GM19025 (cell line): ENCODE data around the gene RIMKLA.
A peak's percentile ranks its signal among the peaks of the same experiment; 100 is the strongest.

ENCODE experiments used
- ATAC-seq: cut with Tn5 transposase; IDR thresholded peaks from one replicate; pipeline ENCODE4 v1.9.1; 2021; ENCODE audit warnings: mild to moderate bottlenecking, low read depth, moderate library complexity; ENCODE audit not compliant: unreplicated experiment

The RIMKLA gene

DNA sequence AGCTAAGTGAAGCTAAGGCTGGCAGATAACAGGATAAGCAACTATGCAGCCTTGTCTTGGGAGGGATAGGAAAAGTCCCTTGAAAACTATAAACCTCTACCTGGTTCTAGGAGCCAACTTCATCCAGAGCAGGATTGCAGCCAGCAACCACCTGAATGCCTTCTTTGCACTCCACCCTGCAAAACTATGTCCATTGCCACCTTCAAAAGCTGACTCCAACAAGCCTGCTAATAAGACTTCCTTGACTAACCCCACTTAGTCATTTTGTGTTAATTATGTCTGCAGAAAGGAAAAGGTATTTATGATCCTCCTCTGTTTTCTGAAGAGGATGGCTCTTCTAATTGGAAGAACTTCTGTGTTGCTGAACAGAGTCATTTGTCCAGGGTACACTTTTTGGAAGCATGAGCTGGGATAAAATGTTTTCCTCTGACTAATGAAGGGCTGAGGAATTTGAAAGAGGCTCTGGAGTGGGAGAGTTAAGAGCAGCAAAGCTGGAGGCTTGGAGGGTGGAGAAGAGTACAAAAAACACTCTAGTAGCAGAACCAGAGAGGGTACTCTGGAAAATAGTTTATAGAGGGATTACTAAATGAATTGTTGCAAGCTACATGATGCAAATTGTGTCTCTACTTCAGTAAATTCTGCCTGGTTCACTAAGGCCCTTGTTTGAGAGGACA is 9.6 kb upstream of the RIMKLA start:
- ATAC-seq, result no peak

DNA sequence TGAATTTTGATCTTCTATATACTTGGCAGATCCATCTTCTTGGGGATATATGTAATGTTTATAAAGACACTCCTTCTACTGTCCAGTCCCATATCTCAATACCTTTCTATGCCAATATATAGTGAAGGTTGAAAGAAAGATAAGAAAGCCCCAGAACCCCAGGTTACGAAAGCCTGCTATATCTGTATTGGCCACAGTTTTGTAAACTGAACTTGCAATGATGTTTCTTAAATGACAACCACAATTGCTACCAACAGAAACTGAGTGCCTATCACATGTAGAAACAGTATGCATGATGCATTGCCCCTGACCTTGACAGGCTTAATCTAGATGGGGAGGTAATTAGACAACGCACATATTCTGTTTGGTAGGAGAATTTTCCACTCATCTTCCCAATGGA is 7.8 kb upstream of the RIMKLA start:
- no peak for ATAC-seq

DNA sequence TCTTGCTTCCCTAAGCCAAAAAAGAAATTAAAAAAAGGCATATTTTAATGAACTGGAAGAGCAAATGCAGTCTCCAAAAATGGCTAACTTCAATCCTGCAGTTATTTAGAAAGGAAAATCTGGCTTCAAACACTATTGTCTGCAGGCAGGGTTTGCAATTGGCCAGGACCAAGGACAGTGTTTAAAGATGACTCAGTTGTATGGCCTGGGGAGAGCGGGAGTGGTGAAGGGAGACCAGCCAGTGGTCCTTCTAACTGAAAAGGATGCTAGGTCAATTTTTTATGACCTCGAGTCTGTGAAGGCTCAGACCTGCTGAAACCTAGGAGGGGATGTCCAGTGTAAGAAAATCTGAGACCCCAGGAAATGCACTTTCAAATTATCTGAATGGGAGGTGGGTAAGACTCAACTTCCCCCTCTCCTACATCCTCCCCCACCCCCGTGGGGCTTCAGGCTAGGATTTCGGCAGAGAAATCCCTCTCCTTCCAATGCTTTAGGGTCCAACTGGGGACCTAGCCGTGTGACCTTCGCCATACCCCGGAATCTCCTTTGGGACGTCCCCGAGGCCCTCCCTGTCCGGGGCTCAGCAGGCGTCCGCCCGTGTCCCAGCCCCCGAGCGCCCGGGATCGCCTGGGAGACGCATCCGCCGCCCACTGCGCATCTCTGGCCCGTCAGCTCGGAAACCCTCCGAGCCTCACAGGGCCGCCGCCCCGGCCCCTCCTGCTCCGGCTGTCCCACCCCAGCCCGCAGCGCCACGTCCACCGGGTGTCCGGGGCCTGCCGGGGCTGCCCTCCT is 602 bp upstream of the RIMKLA start:
- ATAC-seq, result peak; percentile 39

DNA sequence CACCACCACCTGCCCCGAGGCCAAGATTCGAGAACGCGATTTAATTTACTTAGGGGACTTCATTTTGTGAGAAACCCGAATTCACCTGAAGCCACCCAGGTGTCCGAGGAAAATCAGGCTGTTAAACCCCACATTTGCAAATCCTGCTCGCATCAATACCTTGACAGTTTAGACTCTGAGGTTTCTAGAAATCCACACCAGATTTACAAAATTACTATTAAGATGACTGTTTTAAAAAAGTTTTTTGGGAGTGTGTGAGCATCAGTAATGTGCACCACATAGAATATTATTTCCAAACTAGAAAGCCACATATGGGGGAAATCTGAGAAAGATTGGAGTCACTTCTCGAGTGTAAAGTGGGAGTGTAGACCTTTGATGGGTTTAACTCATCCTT is 685 bp downstream of the RIMKLA start:
- no peak for ATAC-seq

DNA sequence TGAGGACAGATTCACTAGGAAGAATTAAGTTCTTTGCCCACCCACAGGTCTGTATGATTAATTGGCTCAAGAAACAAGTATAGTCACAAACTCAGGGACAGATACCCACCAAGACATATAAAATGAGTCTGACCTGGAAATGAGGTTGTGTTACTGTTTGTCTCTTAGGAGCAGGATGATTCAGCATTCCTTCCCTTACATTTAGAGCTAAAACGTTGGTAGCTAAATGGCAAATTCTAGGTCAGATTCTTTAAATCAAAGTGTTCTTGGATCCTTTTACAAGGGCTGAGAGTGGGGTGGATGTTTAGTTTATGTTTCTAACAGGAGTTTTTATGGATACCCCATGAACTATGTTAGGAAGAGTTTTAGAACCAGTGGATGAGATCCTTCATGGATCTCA is 4.7 kb downstream of the RIMKLA start:
- ATAC-seq, result no peak

DNA sequence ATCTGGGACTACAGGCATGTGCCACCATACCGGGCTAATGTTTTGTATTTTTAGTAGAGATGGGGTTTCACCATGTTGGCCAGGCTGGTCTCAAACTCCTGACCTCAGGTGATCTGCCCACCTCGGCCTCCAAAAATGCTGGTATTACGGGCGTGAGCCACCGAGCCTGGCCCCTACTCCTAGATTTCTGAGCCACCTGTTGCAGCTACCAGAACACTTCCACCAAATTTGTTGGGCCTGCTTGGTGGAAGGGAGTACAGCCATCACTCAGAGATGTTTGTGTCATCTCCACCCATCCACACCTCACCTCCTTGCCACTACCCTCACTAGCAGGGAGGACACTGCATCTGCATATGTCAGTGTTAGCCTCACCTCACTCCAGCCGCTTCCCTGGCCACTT is 5.5 kb downstream of the RIMKLA start:
- ATAC-seq, result no peak

DNA sequence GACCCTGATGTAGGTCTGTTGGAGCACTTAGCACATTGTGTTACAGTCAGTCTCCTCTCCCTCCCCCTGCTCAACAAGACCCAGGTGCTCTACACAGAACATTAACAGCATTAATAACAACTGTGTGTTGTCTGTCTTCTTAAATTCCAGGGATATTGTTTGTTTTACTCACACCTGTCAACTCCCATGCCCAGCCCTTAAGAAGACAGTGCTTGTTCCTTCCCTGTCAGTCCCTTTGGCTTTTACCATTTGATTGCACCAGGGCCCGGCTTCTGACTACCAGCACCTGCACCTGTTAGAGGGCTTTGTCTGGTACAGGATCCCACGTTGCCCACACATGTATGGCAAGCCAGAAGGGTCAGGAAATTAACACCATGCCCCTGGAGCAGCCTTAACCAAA is 11.7 kb downstream of the RIMKLA start:
- ATAC-seq, result no peak

DNA sequence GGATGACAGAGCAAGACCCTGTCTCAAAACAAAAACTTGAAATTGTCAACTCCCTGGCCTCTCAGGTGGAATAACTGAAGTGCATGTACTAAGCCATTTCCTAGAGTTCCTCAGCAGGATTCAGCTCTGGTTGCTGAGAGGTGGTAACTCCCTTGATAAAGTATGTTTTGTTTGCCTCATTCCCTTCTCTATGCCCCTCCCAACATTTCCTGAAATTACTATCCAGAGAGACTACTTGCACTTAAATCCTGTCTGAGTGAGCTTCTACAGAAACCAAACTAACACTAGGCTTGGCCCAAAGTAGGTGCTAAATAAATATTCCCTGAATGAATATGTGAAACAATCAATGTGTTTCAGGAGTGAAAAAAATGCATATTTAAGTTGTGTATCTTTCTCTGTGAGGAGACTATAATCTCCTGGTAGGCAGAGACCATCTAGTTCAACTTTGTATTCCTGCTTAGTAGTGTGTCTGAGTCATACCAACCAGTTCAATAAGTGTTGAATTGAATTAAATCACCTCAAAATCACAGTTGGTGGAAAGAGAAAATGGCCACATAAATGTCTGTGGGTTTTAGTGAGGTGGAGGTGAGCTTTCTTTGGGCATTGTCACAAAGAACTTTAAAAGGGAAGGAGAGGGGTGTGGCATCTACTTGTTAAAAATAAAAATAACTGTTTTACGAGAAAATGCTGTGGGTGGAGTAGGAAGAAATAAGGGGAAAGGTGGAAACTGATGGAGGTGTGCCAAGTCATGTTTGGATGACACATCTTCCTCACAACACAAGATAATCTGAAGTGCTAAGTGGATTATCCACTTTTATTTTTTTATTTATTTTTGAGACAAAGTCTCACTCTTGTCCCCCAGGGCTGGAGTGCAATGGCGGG is 12.6 kb downstream of the RIMKLA start:
- no peak for ATAC-seq

DNA sequence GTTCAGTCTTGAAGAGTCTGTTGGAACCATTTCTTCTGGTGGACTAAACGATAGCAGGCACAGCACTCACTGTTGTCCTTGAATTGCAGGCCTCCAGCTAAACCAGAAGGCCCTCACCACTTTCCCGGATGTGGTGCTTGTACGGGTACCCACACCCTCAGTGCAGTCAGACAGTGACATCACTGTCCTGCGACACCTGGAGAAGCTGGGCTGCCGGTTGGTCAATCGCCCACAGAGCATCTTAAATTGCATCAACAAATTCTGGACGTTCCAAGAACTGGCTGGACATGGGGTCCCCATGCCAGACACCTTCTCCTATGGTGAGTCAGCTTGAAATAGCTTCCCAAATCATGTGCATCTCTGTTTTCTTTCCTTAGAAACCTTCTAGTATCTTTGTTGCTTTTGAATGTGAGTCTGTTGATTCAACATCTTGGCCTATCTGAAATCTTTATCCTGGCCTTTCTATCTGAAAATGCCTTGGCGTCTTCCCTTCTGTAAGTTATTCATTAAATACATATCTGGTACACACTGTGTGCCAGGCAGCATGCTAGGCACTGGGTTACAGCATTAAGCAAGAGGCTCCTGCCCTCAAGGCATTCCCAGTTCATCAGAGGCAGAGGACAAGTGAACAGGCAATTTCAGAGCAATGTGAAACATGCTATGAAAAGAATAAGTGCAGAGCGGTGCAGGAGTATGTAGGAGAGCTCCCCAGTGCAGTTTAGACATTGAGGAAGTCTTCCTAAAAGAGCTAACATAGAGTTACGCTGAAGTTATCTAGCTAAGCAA is 18.9 kb downstream of the RIMKLA start:
- no peak for ATAC-seq

DNA sequence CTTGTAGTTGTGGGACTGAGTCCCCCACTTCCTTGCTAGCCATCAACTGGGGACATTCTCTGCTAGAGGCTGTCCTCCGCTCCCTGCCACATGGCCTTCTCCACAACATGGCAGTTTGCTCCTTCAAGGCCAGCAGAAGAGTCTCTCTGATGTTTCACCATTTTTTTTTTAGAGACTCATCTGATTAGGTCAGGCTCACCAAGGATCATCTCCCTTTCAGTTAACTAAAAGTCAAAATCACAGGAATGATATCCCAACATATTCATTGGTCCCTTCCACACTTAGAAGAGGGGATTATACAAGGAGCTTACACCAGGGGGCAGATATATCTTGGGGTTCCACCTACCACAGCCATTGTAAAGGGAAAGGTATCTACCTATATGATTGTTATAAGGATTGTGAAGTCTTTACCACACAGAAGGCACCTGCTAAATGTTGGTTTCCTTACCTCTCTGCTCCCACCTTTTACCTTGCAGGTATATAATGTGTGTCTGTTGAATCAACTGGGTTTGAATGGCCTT is 23.3 kb downstream of the RIMKLA start:
- no peak for ATAC-seq

DNA sequence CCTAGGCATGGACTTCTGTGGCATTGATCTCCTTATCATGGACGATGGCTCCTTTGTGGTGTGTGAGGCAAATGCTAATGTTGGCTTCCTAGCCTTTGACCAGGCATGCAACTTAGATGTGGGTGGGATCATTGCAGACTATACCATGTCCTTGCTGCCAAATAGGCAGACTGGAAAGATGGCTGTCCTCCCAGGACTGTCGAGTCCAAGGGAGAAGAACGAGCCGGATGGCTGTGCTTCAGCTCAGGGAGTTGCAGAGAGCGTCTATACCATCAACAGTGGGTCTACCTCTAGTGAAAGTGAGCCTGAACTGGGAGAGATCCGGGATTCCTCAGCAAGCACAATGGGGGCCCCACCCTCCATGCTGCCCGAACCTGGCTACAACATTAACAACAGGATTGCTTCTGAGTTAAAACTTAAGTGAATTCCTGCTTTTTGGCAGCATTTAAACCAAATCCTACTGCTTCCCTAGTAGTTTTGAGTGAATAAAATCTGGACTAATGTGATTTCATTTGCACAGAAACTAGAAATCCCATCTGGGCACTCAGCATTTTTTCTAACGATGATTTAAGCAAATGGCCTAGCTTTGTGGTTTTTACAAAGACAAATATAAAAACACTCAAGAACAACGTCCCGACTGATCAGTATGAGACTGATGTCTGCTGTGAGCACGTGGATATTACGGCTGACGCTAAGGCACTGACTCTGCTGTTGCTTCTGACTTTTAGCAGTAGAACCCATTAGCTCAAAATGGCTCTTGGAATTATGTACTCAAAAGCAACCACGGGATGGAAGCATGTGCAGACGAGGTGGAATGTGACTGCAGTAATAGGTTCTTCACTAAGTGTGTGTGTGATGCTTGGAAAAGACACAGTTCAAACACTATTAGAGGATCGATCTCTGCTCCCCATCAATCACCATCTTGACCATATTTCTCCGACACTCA is 34.2 kb downstream of the RIMKLA start:
- no peak for ATAC-seq

DNA sequence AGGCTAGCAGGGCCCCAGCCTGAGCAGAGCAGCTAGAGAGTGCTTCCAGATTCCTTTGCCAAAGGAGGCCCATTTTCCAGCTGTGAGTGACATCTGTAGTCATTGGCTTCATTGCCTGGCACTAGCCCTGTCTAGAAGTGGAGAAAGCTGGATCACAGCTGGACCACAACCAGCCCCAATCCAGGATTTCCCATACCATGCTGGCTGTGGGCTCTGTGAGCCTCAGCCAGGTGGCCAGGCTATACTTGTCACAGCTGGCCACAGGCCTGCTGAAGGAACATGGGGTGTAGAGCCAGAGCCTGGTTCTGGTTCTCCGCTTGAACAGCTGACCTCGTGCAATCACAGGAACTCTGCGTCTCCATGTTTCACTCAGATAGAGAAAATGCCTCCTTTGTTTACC is 36.6 kb downstream of the RIMKLA start:
- ATAC-seq, result no peak

DNA sequence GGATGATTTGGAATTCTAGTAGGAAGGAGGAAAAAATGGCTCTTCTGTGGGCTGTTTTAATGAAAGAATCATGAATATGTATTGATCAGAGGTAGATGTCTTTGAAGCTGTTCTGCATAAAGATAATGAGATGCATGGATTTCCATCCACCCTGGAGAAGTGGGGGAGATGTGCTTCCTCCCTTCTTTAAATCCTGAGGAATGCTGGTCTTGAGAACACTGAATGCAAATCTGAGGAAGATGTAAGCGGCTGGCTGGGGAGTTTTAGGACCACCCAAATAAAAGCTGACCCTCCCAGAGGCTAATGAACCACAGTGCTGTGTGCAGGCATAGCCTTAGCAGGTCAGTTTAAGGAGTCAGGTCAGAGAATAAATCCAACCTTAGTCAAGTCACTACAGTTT is 37.9 kb downstream of the RIMKLA start:
- no peak for ATAC-seq

DNA sequence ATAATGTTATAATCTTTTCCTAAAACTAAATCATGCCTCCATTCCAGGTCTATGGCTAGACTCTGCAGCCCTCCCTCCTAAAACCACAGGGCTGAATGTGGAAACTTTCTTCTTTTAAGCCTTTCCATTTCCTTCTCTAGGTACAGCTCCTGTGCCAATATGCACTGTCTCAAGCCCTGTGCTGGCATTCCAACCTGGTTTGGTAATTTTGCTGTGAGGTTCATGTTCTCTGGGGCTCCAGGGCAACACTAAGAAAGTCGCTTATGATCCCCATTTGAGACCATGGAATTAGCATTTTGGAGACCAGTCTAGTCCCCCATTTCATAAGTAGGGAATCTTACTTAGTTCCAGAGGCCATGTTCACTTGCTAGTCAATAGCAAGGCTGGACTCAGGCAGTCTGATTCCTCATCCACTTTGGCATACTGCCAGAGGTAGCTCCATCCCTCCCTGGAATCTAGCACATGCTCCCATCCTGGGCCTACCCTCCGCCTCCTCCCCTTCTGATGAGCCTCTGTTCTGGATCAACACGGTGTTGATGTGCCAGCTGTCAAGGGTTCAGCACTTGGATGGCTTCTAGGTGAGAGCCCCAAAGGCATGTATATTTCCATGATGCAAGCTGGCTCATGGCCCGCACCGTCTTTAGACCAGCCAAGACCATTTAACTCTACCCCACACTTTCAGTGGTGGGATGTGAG is 38.7 kb downstream of the RIMKLA start:
- no peak for ATAC-seq

DNA sequence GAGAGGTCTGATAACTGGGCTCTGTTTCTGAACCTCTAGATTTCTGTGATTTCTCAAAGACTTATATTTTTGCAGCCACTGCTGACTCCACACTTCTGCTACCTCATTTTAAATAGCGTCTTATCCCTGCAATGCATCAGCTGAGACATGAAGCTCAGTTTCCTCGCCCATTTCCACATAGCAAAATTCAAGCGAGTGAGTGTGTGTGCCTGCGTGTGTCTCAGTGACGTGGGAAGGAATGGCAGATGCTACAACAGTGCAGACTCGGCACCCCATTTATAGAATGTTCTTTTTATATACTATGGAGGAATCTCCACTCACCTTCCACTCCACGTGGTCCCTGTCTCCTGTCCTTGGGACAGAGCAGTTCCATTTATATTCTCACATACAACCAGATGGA is 39.5 kb downstream of the RIMKLA start:
- ATAC-seq, result no peak

DNA sequence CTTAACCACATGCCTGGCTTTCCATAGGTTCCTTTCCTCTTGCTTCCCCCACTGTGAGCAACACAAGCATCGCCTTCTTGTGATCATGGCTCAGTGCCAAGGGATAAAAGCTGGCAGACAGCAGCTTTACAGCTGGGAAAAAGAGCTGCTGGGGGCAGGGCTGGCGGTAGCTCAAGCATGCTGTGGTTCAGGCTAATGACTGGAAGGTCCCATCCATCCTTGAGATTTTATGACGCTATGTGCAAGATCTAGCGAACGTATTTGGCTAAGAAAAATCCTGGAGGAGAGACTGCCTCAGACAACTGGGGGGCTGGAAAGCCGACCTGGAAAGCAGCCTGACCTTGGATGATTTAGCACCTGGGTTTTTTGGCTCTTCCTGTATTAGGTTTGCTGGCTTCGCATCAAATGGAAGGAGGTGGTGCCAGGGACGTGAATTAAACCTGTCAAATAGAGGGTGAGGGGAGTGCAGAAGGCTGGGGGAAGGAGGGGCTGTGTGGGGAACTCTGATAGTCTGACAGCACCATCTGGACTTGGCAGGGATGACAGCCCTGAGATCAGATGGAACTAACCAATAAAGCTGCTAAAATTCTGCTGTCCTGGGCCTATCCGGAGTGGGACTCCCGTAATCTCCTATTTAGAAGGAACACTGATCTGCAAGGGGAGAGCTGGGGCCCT is 40.5 kb downstream of the RIMKLA start:
- no peak for ATAC-seq

DNA sequence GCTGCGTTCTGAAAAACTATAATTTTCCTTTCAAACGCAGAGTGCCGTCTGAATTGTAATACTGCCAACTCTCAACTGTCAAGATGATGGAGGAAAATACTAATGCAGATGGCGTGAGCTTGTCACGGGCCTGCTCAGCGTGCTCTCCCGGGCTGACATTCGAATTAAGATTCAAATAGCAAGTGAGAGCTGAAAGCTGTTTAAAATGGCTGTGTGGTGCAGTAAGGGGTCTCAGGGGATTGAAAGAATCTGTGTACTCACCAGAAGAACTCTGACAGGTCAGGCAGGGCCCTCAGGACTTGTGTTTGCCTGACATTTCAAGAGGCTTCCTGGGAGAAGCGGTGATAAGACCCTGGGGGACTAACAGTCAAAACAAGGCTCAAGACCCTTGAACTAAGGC is 42.1 kb downstream of the RIMKLA start:
- no peak for ATAC-seq

DNA sequence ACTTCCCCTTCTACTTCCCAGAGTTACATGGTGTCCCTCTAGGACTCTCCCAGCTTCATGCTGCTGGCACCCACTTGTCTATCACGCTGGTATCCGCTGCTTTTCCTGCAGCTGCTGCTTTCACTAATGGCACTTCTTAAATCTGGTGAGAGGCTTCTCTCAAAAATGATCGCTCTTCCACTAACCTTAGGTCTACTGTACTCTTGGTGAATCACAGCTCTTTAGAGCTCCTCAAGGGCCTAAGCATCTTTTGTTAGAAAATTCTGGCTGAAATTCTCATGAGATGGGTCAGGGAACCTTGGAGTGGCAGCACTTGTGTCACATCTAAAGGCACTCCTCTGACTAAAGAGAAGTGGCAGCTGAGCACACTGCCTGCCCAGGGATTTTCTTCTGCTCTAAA is 43.1 kb downstream of the RIMKLA start:
- no peak for ATAC-seq
